Measurements from ENCODE around the gene STON2. TPM values are rescaled to one million over a fixed set of nuclear protein-coding genes. Genes with fewer than 3 reads are reported as not detected.

The STON2 gene
- total RNA-seq, 1 experiment from 2014 or later: 0.36 TPM

- in situ Hi-C loops (cut with HindIII; ENCODE audit: low pct_unique_long_range_greater_than_20kb, low sequenced_read_pairs): no loop called here
- BruUV-seq (replicated peaks): no TSS peak
- Histone ChIP-seq H3K36me3 (ENCODE audit: control insufficient read depth, insufficient read depth, low read length) (no peaks in the 10 kb centered on the region), H3K4me3 (ENCODE audit: low read depth in 2 of 2, low read length in 2 of 2) (no peak overlapping the region), H3K4me1 (ENCODE audit: control insufficient read depth, insufficient read depth, low read length) (no peaks in the 10 kb centered on the region), H3K27ac (ENCODE audit: low read length) (no peak overlapping the region), H3K27me3 (ENCODE audit: control insufficient read depth, insufficient read depth, low read length) (no peaks in the 10 kb centered on the region), H3K9me3 (ENCODE audit: control insufficient read depth, insufficient read depth, low read depth, low read length) (no peaks in the 10 kb centered on the region)
- DNase-seq (ENCODE audit: low read depth, low spot score) (no peak), ATAC-seq (no peak)
- intact Hi-C loops (cut with micrococcal nuclease; ENCODE audit: unreplicated experiment): no loop called here
- CTCF ChIA-PET: no interaction called here
- POLR2A ChIA-PET: interaction anchor here (0.5 kb wide), 1 partner anchor 180 kb away, joined by 4 read pairs; no protein-coding TSS in a partner anchor
- no peak for TF ChIP-seq POLR2AphosphoS5 (IDR thresholded peaks at IDR 0.05; ENCODE audit: low read depth, low read length)
- TF ChIP-seq SIN3A (IDR thresholded peaks at IDR 0.05; ENCODE audit: borderline replicate concordance, insufficient read depth, low read depth, low read length): no peak
- TF ChIP-seq TCF7L2 (IDR thresholded peaks at IDR 0.05; ENCODE audit: low read depth, low read length): no peak
- TF ChIP-seq, protein P1, sequence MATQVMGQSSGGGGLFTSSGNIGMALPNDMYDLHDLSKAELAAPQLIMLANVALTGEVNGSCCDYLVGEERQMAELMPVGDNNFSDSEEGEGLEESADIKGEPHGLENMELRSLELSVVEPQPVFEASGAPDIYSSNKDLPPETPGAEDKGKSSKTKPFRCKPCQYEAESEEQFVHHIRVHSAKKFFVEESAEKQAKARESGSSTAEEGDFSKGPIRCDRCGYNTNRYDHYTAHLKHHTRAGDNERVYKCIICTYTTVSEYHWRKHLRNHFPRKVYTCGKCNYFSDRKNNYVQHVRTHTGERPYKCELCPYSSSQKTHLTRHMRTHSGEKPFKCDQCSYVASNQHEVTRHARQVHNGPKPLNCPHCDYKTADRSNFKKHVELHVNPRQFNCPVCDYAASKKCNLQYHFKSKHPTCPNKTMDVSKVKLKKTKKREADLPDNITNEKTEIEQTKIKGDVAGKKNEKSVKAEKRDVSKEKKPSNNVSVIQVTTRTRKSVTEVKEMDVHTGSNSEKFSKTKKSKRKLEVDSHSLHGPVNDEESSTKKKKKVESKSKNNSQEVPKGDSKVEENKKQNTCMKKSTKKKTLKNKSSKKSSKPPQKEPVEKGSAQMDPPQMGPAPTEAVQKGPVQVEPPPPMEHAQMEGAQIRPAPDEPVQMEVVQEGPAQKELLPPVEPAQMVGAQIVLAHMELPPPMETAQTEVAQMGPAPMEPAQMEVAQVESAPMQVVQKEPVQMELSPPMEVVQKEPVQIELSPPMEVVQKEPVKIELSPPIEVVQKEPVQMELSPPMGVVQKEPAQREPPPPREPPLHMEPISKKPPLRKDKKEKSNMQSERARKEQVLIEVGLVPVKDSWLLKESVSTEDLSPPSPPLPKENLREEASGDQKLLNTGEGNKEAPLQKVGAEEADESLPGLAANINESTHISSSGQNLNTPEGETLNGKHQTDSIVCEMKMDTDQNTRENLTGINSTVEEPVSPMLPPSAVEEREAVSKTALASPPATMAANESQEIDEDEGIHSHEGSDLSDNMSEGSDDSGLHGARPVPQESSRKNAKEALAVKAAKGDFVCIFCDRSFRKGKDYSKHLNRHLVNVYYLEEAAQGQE (IDR thresholded peaks at IDR 0.05; ENCODE audit: insufficient read depth in 1 of 2, low read depth in 2 of 2, low read length in 1 of 2): no peak
- TF ChIP-seq, protein P2, sequence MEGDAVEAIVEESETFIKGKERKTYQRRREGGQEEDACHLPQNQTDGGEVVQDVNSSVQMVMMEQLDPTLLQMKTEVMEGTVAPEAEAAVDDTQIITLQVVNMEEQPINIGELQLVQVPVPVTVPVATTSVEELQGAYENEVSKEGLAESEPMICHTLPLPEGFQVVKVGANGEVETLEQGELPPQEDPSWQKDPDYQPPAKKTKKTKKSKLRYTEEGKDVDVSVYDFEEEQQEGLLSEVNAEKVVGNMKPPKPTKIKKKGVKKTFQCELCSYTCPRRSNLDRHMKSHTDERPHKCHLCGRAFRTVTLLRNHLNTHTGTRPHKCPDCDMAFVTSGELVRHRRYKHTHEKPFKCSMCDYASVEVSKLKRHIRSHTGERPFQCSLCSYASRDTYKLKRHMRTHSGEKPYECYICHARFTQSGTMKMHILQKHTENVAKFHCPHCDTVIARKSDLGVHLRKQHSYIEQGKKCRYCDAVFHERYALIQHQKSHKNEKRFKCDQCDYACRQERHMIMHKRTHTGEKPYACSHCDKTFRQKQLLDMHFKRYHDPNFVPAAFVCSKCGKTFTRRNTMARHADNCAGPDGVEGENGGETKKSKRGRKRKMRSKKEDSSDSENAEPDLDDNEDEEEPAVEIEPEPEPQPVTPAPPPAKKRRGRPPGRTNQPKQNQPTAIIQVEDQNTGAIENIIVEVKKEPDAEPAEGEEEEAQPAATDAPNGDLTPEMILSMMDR (IDR thresholded peaks at IDR 0.05): no peak
Measured at GRCh38 chr14:81276073-81277069, 123.8 kb downstream of the STON2 start.

GRCh38 chr14:81275305-81276072, 124.6 kb downstream of the STON2 start:
- Histone ChIP-seq H3K27me3 (ENCODE audit: control insufficient read depth, insufficient read depth, low read length) (no peaks in the 10 kb centered on the region), H3K27ac (ENCODE audit: low read length) (no peak overlapping the region), H3K9me3 (ENCODE audit: control insufficient read depth, insufficient read depth, low read depth, low read length) (no peaks in the 10 kb centered on the region), H3K36me3 (ENCODE audit: control insufficient read depth, insufficient read depth, low read length) (no peaks in the 10 kb centered on the region), H3K4me3 (ENCODE audit: low read depth in 2 of 2, low read length in 2 of 2) (no peak overlapping the region), H3K4me1 (ENCODE audit: control insufficient read depth, insufficient read depth, low read length) (no peaks in the 10 kb centered on the region)
- TF ChIP-seq, protein P1 (IDR thresholded peaks at IDR 0.05; ENCODE audit: insufficient read depth in 1 of 2, low read depth in 2 of 2, low read length in 1 of 2): no peak
- TF ChIP-seq, protein P2 (IDR thresholded peaks at IDR 0.05): no peak
- TF ChIP-seq TCF7L2 (IDR thresholded peaks at IDR 0.05; ENCODE audit: low read depth, low read length) (no peak), POLR2AphosphoS5 (IDR thresholded peaks at IDR 0.05; ENCODE audit: low read depth, low read length) (no peak), SIN3A (IDR thresholded peaks at IDR 0.05; ENCODE audit: borderline replicate concordance, insufficient read depth, low read depth, low read length) (no peak)
- intact Hi-C loops (cut with micrococcal nuclease; ENCODE audit: unreplicated experiment): no loop called here
- DNase-seq (ENCODE audit: low read depth, low spot score) (no peak), ATAC-seq (no peak)
- POLR2A ChIA-PET: interaction anchor here (0.5 kb wide), 1 partner anchor 181 kb away, joined by 4 read pairs; no protein-coding TSS in a partner anchor
- BruUV-seq (replicated peaks): no TSS peak
- in situ Hi-C loops (cut with HindIII; ENCODE audit: low pct_unique_long_range_greater_than_20kb, low sequenced_read_pairs): no loop called here
- CTCF ChIA-PET: no interaction called here
